ENCODE results near the gene NCKAP5.

Gene NCKAP5

DNA sequence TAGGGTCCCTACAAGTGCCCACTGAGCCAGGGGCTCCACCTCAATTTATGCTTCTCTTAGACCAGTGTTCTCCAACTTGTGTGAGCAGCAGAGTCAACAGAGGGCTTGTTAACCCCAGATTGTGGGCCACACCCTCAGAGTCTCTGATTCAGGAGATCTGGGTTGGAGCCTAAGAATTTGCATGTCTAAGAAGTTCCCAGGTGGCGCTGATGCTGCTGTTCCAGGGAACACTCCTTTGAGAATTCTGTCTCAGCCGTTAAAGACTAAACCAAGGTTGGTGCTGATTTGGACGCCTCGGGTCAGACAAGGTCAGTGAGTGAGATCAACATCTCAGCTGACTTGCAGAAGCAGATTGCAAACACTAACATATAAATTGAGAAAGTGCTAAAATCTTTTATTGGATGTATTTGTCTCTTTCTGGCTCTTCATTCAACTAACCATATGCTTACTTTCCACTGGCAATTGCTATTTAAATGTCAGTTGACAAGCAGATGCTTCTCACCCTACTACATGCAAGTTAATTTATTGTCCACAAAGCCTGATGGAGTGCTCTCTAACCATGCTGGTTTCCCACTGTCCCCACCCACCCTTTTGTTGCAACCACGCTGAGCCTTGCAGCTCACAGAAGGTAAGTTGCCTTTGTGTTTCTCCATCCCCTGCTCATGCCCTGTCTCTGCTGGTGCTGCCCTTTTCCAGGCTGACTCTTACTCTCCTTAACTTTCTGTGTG, 929.8 kb downstream of the NCKAP5 start:
- DNase-seq, result no peak

DNA sequence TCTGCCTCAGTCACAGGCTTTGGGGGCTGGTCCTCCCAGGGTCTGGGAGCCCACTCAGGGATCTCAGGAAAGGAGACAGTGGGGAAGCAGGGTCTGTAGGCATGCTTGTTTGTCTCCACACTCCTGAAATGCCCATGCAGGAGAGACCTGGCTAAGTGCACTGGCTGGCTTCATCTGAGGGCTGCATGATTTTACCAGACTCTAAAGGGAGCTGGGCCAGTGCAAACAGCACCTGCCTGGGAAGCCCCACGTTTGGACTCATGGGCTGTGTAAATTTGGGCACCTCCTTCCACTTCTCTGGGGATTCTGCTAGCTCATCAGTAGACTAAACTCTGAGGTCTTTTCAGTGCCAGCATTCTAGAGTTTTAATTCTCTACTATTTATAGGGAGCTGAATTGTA, 931.9 kb downstream of the NCKAP5 start:
- no peak for DNase-seq

DNA sequence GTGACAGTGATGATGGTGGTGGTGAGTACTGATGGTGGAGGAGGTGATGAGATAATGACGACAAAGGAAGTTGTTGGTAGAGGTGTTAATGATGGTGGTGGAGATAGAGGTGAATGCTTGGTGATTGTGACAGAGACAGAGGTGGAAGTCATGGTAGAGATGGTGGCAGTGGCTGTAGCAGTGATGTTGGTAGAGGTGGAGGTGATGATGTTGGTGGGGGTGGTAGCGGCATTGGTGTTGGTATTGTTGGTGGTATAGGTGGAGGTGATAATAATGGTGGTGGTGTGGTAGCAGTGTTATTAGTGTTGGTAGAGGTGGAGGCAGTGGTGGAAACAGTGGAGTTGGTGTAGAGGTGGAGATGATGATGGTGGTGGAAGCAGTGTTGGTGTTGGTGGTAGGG, 934.6 kb downstream of the NCKAP5 start:
- DNase-seq, result no peak

DNA sequence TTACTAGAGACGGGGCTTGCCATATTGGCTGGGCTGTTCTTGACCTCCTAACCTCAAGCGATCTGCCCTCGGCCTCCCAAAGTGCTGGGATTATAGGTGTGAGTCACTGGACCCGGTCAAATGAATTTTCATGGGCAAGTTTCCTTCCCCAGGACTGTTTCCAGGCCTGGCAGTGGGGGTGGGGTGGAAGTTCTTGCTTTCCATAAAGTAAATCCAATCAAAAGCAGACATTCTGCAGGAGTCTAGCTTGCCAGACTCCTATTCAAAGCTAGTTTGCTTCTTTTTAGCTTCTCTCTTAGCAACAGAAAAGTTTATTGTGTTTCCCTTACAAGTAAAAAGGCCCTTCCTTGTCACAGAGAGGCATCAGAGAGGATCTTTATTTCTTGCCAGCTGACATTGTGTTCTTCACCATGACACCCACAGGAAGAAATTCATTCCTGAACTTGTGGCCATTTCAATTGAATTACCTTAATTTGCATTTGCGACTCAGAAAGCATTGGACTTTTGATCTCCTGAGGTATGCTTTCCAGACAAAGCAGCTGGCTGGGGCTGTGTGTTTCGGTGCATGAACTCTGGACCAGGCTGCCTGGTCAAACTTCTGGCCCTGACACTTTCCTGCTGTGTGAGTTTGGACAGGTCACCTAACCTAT, 936.1 kb downstream of the NCKAP5 start:
- DNase-seq, result no peak

DNA sequence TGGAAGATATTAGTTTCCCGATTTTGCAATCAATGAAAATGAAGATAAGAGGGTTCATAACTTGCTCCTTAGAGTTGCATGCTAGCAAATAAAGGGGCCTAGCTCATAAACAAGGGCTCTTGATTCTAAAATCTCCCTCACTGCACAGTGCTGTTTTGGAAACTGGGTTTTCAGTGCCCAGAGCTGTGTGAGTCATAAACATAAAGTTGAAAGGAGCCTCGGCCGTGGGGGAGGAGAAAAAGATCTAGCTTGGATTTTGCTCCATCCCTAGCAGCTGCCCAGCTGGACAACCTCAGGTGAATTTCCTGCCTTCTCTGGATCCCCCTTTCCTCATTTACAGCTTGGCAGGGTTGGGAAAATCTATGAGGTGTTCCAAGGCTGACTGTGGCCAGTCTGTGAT, 940.7 kb downstream of the NCKAP5 start:
- DNase-seq, result no peak

DNA sequence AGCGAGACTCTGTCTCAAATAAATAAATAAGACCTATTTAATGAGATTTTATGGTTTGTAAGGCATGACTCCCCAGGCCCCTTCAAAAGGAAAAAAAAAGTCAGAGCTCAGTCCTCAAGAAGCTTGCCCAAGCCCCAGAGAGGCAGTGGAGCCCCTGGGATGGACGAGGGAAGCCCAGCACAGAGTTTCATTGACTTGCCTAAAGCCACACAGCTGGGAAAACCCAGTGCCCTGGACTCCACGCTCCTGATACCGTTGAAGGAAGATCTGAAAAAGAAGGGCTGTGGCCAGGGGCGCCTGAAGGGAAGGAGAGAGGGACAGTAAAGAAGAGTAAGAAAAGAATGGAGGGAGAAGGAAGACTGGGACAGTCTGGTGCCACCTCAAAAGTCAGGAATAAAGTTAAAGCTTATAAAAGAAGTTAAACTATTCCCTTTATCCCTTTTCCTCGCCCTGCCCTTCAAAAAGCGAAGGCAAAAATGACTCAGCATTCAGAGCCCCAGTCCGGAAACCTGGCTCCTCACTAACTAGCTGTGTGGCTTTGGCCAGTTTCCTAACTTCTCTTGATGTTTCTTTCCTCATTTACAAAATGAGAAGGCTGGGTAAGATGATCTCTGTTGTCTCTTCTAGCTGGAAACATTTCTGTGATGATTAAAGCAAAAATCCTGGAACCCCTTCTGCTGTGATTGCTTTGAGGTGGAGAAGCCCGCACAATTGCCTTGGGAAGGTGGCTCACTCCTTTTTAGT, 945.0 kb downstream of the NCKAP5 start:
- no peak for DNase-seq

All from NCI-H1092 treated with DMSO at 0.1 percent for 48 hours (cell line).